PC-3 (cell line): ENCODE measurements around the gene ACKR3.

ENCODE experiments used
- EZH2 ChIP-seq: fragments of 300-600 bp; sonication (generic); IDR thresholded peaks from one replicate; pipeline ENCODE4 v1.6.1; 2017; ENCODE audit warnings: antibody characterized with exemption, mild to moderate bottlenecking, low read length; ENCODE audit not compliant: unreplicated experiment
- EZH2phosphoT487 ChIP-seq: fragments of 300-600 bp; sonication (generic); IDR thresholded peaks from 2 replicates; pipeline ENCODE4 v1.6.1; 2018; ENCODE audit warnings: mild to moderate bottlenecking, antibody characterized with exemption, low read length, borderline replicate concordance
- TF ChIP-seq, protein P1 (sequence below): fragments of 300-600 bp; sonication (generic); conservative IDR thresholded peaks from 2 replicates; pipeline ENCODE4 v1.5.1; 2017; ENCODE audit warnings: antibody characterized with exemption, low read depth, mild to moderate bottlenecking, low read length

DNA sequence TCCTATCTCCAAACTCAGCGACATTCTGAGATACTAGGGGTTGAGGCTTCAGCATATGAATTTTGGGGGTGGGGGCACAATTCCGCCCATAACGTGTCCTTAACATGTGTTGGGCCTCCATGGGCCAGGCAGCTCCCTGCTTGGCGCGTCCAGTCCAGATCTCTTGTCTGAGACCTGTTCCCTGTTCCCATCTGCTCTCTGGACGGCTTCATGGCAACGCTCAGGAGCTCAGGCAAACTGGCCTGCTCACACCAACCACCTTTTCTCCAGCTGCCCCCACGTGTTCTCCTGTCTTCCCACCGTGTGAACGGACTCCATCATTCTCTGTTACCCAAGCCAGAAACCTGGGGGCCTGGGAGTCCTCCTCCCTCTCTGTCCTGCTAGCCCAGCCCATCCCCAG, 36.4 kb downstream of the ACKR3 start:
- TF ChIP-seq, protein P1, sequence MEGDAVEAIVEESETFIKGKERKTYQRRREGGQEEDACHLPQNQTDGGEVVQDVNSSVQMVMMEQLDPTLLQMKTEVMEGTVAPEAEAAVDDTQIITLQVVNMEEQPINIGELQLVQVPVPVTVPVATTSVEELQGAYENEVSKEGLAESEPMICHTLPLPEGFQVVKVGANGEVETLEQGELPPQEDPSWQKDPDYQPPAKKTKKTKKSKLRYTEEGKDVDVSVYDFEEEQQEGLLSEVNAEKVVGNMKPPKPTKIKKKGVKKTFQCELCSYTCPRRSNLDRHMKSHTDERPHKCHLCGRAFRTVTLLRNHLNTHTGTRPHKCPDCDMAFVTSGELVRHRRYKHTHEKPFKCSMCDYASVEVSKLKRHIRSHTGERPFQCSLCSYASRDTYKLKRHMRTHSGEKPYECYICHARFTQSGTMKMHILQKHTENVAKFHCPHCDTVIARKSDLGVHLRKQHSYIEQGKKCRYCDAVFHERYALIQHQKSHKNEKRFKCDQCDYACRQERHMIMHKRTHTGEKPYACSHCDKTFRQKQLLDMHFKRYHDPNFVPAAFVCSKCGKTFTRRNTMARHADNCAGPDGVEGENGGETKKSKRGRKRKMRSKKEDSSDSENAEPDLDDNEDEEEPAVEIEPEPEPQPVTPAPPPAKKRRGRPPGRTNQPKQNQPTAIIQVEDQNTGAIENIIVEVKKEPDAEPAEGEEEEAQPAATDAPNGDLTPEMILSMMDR: no peak
- TF ChIP-seq EZH2 (no peak), EZH2phosphoT487 (no peak)
